GM13977 (cell line): ENCODE data around the gene CAT.

Experiments used
- DNase-seq: peaks from one replicate; pipeline ENCODE4 v3.0.0; 2012; ENCODE audit warnings: low spot score
- CTCF ChIP-seq: IDR thresholded peaks from 2 replicates; pipeline ENCODE4 v1.5.1; 2012; ENCODE audit warnings: mild to moderate bottlenecking, control low read depth; ENCODE audit not compliant: insufficient read depth; ENCODE audit errors: extremely low read depth, missing control alignments
- in situ Hi-C: fragments of 300-500 bp; cut with MboI; formaldehyde crosslinking; loops from one replicate; pipeline ENCODE4 v1.12.0; 2022; ENCODE audit warnings: low sequenced_read_pairs, low pct_unique_long_range_greater_than_20kb, mixed read lengths, inconsistent platforms; ENCODE audit not compliant: unreplicated experiment

The CAT gene

DNA sequence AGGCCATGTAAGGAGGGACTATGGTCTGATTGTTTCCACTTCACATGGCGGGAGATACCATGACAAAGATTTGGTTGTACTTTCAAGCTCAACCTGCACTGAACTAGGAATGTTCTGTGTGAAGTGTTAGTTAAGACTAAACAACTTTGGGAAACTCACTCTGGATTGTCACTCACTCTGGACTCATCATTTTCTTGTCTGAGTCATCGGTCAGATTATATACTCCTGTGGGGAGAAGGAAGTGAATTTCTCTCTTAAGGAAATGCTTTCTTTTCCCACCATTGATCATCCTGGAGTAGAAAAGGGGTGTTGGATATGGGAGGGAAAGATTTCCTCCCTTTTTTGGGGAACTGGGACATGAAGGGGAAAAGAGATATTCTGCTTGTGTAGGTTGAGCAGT is 26.9 kb upstream of the CAT start:
- no peak for DNase-seq

GRCh38 chr11:34413263-34413662 is 25.5 kb upstream of the CAT start:
- no peak for DNase-seq
- no peak for TF ChIP-seq CTCF
- in situ Hi-C loops = no loop called here

More for the DNA sequence above, 26.9 kb upstream of the CAT start:
- TF ChIP-seq CTCF = no peak
- in situ Hi-C loops = no loop called here

GRCh38 chr11:34415538-34415937 is 23.2 kb upstream of the CAT start:
- no peak for TF ChIP-seq CTCF
- DNase-seq = no peak
- in situ Hi-C loops = no loop called here

DNA sequence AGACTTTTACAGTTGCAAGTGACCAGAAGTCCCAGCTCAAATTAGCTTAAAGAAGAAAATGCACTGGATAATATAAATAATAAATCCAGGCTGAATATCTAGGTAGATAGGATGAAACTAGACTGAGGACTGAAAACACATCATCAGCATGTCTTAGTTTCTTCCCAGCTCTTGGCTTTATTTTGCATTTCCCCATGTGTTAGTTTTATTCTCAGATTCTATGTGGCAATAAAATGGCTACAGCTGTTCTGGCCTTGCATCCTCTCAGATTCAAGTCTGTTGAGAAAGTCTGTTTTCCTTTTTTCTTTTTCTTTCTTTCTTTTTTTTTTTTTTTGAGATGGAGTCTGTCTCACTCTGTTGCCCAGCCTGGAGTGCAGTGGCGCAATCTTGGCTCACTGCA is 22.6 kb upstream of the CAT start:
- no peak for DNase-seq
- in situ Hi-C loops = no loop called here
- no peak for TF ChIP-seq CTCF

DNA sequence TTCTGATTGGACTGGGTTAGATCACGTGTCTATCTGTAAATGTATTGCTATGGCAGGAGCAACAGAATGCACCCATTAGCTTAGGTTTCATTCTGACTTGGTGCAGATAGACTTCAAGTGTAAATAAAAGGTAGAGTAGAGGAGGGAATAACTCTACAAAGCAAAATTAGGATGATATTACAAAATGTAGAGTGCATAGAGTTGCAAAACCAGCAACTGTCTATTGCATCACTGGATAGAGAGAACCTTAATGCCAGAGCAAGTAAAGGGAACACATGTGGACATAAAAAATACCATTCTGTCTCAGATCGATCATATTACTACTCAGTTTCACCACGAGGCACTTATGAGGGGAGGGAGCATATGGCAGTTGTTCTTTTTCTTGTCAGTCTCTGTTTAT is 22.0 kb upstream of the CAT start:
- no peak for DNase-seq
- in situ Hi-C loops = no loop called here
- no peak for TF ChIP-seq CTCF

DNA sequence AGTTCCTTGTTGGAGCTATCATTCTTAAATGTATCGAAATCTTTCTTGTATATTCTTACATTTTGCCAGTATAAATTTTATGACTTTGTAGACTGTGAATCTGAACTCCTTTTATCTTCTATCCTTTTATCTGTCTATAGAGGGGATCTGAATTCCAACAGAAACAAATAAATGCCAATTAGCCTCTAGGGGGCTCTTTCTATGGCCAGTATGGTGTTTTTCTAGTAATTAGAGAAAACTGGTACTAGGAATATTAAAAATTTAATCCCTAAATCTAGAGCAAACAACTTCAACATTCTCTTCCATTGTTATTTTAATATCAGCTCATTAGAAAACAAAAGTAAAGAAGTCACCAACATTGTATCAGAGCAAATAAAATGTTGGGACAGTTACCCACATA is 21.5 kb upstream of the CAT start:
- TF ChIP-seq CTCF = no peak
- DNase-seq = no peak
- in situ Hi-C loops = no loop called here

DNA sequence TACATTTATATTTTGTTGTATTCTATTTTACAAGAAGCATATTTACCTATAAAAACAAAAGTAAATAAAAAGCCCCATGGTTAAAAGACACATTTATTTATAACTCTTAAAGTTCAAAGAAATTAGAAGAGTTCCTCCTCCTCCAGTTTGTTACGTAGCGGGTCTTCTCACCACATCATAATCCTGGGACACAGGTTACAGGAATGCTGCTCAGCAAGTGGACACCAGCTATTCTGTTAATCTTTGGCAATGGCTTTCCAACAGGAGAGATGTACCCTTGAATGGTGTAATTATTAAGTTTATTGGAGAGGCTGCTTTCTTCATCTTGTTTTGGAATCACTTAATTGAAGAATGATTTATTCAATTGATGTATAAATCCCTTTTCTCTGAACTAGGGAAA is 19.6 kb upstream of the CAT start:
- DNase-seq = no peak
- no peak for TF ChIP-seq CTCF
- in situ Hi-C loops = no loop called here
